IMR-90 (cell line): ENCODE results near the gene EHBP1L1. TPM values are rescaled to one million over a fixed set of nuclear protein-coding genes. Genes with fewer than 3 reads are reported as not detected.

Source experiments
- ATAC-seq: fragments of 200-7000 bp; cut with Tn5 transposase; 2 replicates; pipeline ENCODE4 v1.9.1; 2020; ENCODE audit warnings: low read depth, mild to moderate bottlenecking, moderate library complexity
- BruUV-seq: library from RNA; stranded (reverse); fragments of 400-500 nt; replicated peaks from 2 replicates; lab custom pipeline; 2021; lab: Mats Ljungman, UMichigan
- CTCF ChIA-PET: fragments of 300-600 bp; formaldehyde crosslinking; extraction: SDS; loops from one replicate; lab custom pipeline; 2021; ENCODE audit warnings: antibody characterized with exemption; lab: Yijun Ruan, JAX
- POLR2A ChIA-PET: fragments of 300-600 bp; sonication (Branson Sonifier 250); formaldehyde crosslinking; loops from one replicate; lab custom pipeline; 2022; ENCODE audit warnings: antibody characterized with exemption; ENCODE audit not compliant: unreplicated experiment; lab: Charles Lee
- DNase-seq: peaks from one replicate; pipeline ENCODE4 v3.0.0; 2013
- H2AFZ ChIP-seq: replicated peaks from 2 replicates; pipeline ENCODE3; 2013; ENCODE audit warnings: low read length, mild to moderate bottlenecking; ENCODE audit not compliant: poor library complexity
- H2AK5ac ChIP-seq: 2 replicates; pipeline ENCODE4 v1.6.1; 2013; ENCODE audit warnings: low read depth, low read length, inconsistent platforms
- H2AK9ac ChIP-seq: replicated peaks from 2 replicates; pipeline ENCODE3; 2013; ENCODE audit warnings: mild to moderate bottlenecking, low read depth, low read length, moderate library complexity; ENCODE audit not compliant: poor library complexity
- H2BK120ac ChIP-seq: 2 replicates; pipeline ENCODE4 v1.6.1; 2013; ENCODE audit warnings: low read depth, low read length, inconsistent platforms
- H2BK15ac ChIP-seq: 3 replicates; pipeline ENCODE4 v1.6.1; 2013; ENCODE audit warnings: low read depth, low read length, inconsistent platforms
- H2BK20ac ChIP-seq: 2 replicates; pipeline ENCODE4 v1.6.1; 2013; ENCODE audit warnings: low read depth, mild to moderate bottlenecking, inconsistent platforms, low read length, moderate library complexity
- H2BK5ac ChIP-seq: 2 replicates; pipeline ENCODE4 v1.6.1; 2013; ENCODE audit warnings: mild to moderate bottlenecking, low read depth, low read length, inconsistent platforms; ENCODE audit not compliant: poor library complexity, severe bottlenecking
- H3K14ac ChIP-seq: replicated peaks from 2 replicates; pipeline ENCODE4 v1.6.1; 2013; ENCODE audit warnings: low read depth, low read length, inconsistent platforms
- H3K18ac ChIP-seq: 2 replicates; pipeline ENCODE4 v1.6.1; 2013; ENCODE audit warnings: low read depth, low read length, control low read depth
- H3K23ac ChIP-seq: 2 replicates; pipeline ENCODE4 v1.6.1; 2013; ENCODE audit warnings: low read depth, low read length, inconsistent platforms
- H3K27ac ChIP-seq: 2 replicates; pipeline ENCODE4 v1.5.1; 2013; ENCODE audit warnings: mild to moderate bottlenecking, control low read depth, low read length; ENCODE audit not compliant: insufficient read depth
- H3K27me3 ChIP-seq: 2 replicates; pipeline ENCODE4 v1.6.1; 2013; ENCODE audit warnings: low read length; ENCODE audit not compliant: control insufficient read depth, insufficient read depth
- H3K36me3 ChIP-seq: 2 replicates; pipeline ENCODE4 v1.6.1; 2013; ENCODE audit warnings: low read length, mixed read lengths; ENCODE audit not compliant: control insufficient read depth, insufficient read depth
- H3K4ac ChIP-seq: 2 replicates; pipeline ENCODE4 v1.6.1; 2013; ENCODE audit warnings: low read depth, low read length, inconsistent platforms
- H3K4me1 ChIP-seq: 2 replicates; pipeline ENCODE4 v1.6.1; 2013; ENCODE audit warnings: low read length, mixed read lengths; ENCODE audit not compliant: control insufficient read depth, insufficient read depth
- H3K4me2 ChIP-seq: 2 replicates; pipeline ENCODE4 v1.6.1; 2013; ENCODE audit warnings: low read depth, mild to moderate bottlenecking, control low read depth, low read length, moderate library complexity
- H3K4me3 ChIP-seq: 2 replicates; pipeline ENCODE4 v1.5.1; 2013; ENCODE audit warnings: low read depth, mild to moderate bottlenecking, control low read depth, low read length, moderate library complexity; ENCODE audit not compliant: insufficient read depth
- H3K56ac ChIP-seq: 2 replicates; pipeline ENCODE4 v1.6.1; 2013; ENCODE audit warnings: low read length, inconsistent platforms; ENCODE audit not compliant: insufficient read depth; ENCODE audit errors: extremely low read depth
- H3K79me1 ChIP-seq, 2 experiments: 2 replicates each; pipeline ENCODE4 v1.6.1; 2013; ENCODE audit warnings: low read length in 2 of 2, inconsistent platforms in 1 of 2, low read depth in 1 of 2
- H3K9ac ChIP-seq: 2 replicates; pipeline ENCODE4 v1.6.1; 2013; ENCODE audit warnings: low read depth, low read length, control low read depth
- H3K9me1 ChIP-seq: 2 replicates; pipeline ENCODE4 v1.6.1; 2013; ENCODE audit warnings: low read length, inconsistent platforms; ENCODE audit not compliant: insufficient read depth
- H3K9me3 ChIP-seq: 2 replicates; pipeline ENCODE4 v1.6.1; 2013; ENCODE audit warnings: low read length; ENCODE audit not compliant: control insufficient read depth, insufficient read depth
- H4K20me1 ChIP-seq: 2 replicates; pipeline ENCODE4 v1.6.1; 2013; ENCODE audit warnings: low read length, inconsistent platforms; ENCODE audit not compliant: insufficient read depth
- H4K5ac ChIP-seq: 2 replicates; pipeline ENCODE4 v1.6.1; 2013; ENCODE audit warnings: mild to moderate bottlenecking, low read depth, low read length, control low read depth
- H4K8ac ChIP-seq, 2 experiments: 2 replicates each; pipeline ENCODE4 v1.6.1; 2013; ENCODE audit warnings: low read depth in 2 of 2, low read length in 2 of 2, control low read depth in 1 of 2, inconsistent platforms in 1 of 2
- H4K91ac ChIP-seq: 2 replicates; pipeline ENCODE4 v1.6.1; 2013; ENCODE audit warnings: low read depth, low read length, inconsistent platforms; ENCODE audit not compliant: insufficient read depth
- CTCF ChIP-seq: conservative IDR thresholded peaks from 2 replicates; pipeline ENCODE4 v1.5.1; 2012; ENCODE audit warnings: mild to moderate bottlenecking, low read depth, low read length, improper control_type of control experiment
- FOS ChIP-seq: fragments of 150-350 bp; IDR thresholded peaks from 2 replicates; pipeline ENCODE4 v1.6.1; 2016; ENCODE audit warnings: low read depth, low read length
- MAZ ChIP-seq: IDR thresholded peaks from 2 replicates; pipeline ENCODE4 v1.6.1; 2012; ENCODE audit warnings: low read depth, mild to moderate bottlenecking, low read length, improper control_type of control experiment, moderate library complexity, borderline replicate concordance
- POLR2A ChIP-seq: IDR thresholded peaks from 2 replicates; pipeline ENCODE4 v1.6.1; 2012; ENCODE audit warnings: mild to moderate bottlenecking, low read depth, low read length
- SMC3 ChIP-seq: fragments of 150-350 bp; IDR thresholded peaks from 2 replicates; pipeline ENCODE4 v1.6.1; 2016; ENCODE audit warnings: low read depth, mild to moderate bottlenecking, antibody characterized with exemption, low read length, moderate library complexity
- WGBS, 2 experiments: methylation state at CpG; one replicate each; pipeline versions ENCODE4 v1.1.5 to v1.1.7; 2013; ENCODE audit warnings: missing lambda C conversion rate in 2 of 2; ENCODE audit not compliant: insufficient read length in 1 of 2; ENCODE audit errors: extremely low coverage in 2 of 2; 5-methylcytosine and 5-hydroxymethylcytosine counted together
- dilution Hi-C: fragments of 300-500 bp; cut with HindIII; formaldehyde crosslinking; loops from one replicate; pipeline ENCODE4 v1.14.3; 2018; ENCODE audit warnings: low sequenced_read_pairs; ENCODE audit not compliant: unreplicated experiment
- in situ Hi-C: fragments of 300-500 bp; cut with MboI; formaldehyde crosslinking; loops from 3 replicates; pipeline ENCODE4 v1.14.3; 2019; ENCODE audit warnings: low sequenced_read_pairs, inconsistent platforms, mixed read lengths
- intact Hi-C: fragments of 100-400 bp; cut with micrococcal nuclease; formaldehyde crosslinking; loops from 2 replicates; pipeline ENCODE4 v1.10.0; 2022
- polyA plus RNA-seq, 3 experiments: library from polyadenylated mRNA; depleted of rRNA; stranded (reverse); fragments of >200 nt; gene quantifications; 2 replicates each; pipeline ENCODE4 v1.2.3, GENCODE V29; 2012; ENCODE audit warnings: low replicate concordance in 1 of 3
- total RNA-seq: library from RNA; depleted of rRNA; stranded (reverse); fragments of >200 nt; gene quantifications from 2 replicates; pipeline ENCODE4 v1.2.3, GENCODE V29; 2012

EHBP1L1 gene
- total and polyA plus RNA-seq, 2 of the 4 experiments (the other 2 are of a cell fraction), result 10.0 to 27.4 TPM

DNA sequence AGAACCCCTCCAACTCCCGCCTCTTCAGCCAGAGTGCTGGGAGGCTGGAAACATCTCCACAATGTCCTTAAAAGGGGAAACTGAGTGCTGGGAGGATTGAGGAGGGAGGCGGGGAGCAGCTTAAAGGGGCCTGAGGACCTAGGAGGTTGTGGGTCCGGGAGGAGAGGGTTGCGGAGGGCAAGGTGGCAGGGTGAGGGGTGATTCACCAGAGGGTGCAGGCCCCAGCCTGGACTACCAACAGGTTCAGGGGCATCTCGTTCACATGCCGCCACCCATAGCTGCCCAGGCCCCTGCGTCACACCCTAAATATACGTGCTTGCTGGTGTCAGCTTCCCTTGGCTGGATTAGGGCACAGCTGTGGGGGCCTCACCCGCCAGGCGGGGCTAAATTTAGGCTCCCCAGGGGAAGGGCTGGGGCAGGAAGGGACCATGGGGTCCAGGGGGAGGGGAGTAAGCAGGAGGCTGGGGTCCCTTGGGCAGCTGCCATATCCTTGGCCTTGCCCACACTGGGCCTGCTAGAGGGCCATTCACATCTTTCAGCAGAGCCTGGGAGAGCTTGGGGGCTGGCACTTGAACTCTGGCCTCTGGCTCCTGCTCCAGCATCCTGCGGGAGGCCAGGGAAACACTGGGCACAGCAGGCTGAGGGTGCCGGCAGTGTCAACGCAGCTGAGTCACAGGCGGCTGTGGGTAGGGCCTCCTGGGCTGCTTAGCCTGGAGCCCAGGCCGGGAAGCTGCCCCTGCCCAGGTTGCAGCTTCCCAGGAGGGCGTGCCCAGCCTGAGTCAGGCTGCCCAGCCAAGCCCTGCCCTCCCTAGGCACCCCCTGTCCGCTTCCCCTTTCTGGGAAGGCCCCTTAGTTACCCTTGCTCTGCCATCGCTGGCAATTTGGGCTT, 1.3 kb downstream of the EHBP1L1 start:
- Histone ChIP-seq H3K36me3 (peaks cover 26% of the 10 kb centered on the region; the same call in 1 of the 2 replicates), H4K20me1 (peaks cover 26% of the 10 kb centered on the region), H3K9me3 (no peaks in the 10 kb centered on the region), H3K9ac (peak overlapping the region; percentile 38), H3K79me1 (peaks cover 20 to 55% of the 10 kb centered on the region in 2 experiments; a peak in 3 of 4 replicates), H2BK120ac (peak overlapping the region; percentile 52; the same call in 1 of the 2 replicates), H3K23ac (peak overlapping the region; percentile 81), H2AFZ (peak overlapping the region; percentile 70), H3K27me3 (no peaks in the 10 kb centered on the region), H3K56ac (peak overlapping the region; percentile 54; the same call in 1 of the 2 replicates), H3K18ac (0 out of 2 replicates have a peak overlapping the region, but pooled peaks have one; percentile 17), H2AK9ac (peak overlapping the region; percentile 99), H3K4me3 (peak overlapping the region; percentile 85), H2BK5ac (peak overlapping the region; percentile 69), H3K4ac (peak overlapping the region; percentile 75), H3K4me2 (peak overlapping the region; percentile 69), H2BK20ac (no peak overlapping the region), H3K27ac (peak overlapping the region; percentile 72), H4K8ac (peak overlapping the region; percentile 74 to 76; a peak in 2 of 4 replicates), H3K4me1 (peaks cover 29% of the 10 kb centered on the region), H4K91ac (peak overlapping the region; percentile 83), H3K9me1 (peaks cover 8% of the 10 kb centered on the region), H3K14ac (peak overlapping the region; percentile 70), H4K5ac (no peak overlapping the region; the same call in 1 of the 2 replicates), H2AK5ac (peak overlapping the region; percentile 98), H2BK15ac (peak overlapping the region; percentile 86; the same call in 2 of the 3 replicates)
- in situ Hi-C loops, result no loop called here
- peak; percentile 33 for ATAC-seq
- ChIA-PET POLR2A (interaction anchor here (0.6 kb wide), 1 partner anchor 78 kb away, joined by 4 read pairs; the partner anchor contains the start of gene MALAT1), CTCF (interaction anchor here (0.6 kb wide), 1 partner anchor 852 kb away, joined by 4 read pairs; no protein-coding TSS in a partner anchor)
- WGBS, 2 experiments, result 34% methylated on average over 7 of the region's 18 CpGs; no CpG with 5 or more reads in 1 of the 2 experiments
- peak; percentile 43 for DNase-seq
- no TSS peak for BruUV-seq
- intact Hi-C loops, result loop anchor here (2.0 kb wide), 1 partner anchor 14 kb away; no protein-coding TSS in a partner anchor
- TF ChIP-seq POLR2A (peak; percentile 30; the same call in 1 of the 2 replicates), FOS (0 out of 2 replicates have a peak, but pooled peaks have one; percentile 25), CTCF (no peak), MAZ (peak; percentile 37; the same call in 1 of the 2 replicates), SMC3 (peak; percentile 5; the same call in 1 of the 2 replicates)
- dilution Hi-C loops, result no loop called here
